Central memory CD4-positive, alpha-beta T cell (primary cell): ENCODE data around the gene MYMX.

Source experiments
- DNase-seq: peaks from one replicate; pipeline ENCODE4 v3.0.0; 2022

MYMX gene

DNA sequence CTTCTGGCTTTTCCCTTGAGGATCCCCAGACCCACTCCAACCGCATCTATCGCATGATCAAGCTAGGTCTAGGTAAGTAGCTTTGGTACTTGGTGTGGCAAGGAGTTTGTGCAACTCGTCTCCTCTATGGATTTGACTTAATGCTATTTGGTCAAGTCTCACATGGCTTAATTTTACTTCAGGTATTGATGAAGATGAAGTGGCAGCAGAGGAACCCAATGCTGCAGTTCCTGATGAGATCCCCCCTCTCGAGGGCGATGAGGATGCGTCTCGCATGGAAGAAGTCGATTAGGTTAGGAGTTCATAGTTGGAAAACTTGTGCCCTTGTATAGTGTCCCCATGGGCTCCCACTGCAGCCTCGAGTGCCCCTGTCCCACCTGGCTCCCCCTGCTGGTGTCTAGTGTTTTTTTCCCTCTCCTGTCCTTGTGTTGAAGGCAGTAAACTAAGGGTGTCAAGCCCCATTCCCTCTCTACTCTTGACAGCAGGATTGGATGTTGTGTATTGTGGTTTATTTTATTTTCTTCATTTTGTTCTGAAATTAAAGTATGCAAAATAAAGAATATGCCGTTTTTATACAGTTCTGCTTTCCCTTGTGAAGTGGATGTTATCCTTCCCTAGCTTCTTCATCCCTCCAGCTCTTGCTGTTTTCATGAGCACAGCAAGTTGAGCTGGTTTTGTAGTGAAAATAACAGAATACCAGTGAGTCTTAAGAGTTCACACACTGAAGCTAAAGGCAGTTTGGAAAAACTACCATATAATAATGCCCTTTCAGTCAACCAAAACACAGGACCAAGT is 36.8 kb downstream of the MYMX start:
- DNase-seq, result peak; percentile 53

DNA sequence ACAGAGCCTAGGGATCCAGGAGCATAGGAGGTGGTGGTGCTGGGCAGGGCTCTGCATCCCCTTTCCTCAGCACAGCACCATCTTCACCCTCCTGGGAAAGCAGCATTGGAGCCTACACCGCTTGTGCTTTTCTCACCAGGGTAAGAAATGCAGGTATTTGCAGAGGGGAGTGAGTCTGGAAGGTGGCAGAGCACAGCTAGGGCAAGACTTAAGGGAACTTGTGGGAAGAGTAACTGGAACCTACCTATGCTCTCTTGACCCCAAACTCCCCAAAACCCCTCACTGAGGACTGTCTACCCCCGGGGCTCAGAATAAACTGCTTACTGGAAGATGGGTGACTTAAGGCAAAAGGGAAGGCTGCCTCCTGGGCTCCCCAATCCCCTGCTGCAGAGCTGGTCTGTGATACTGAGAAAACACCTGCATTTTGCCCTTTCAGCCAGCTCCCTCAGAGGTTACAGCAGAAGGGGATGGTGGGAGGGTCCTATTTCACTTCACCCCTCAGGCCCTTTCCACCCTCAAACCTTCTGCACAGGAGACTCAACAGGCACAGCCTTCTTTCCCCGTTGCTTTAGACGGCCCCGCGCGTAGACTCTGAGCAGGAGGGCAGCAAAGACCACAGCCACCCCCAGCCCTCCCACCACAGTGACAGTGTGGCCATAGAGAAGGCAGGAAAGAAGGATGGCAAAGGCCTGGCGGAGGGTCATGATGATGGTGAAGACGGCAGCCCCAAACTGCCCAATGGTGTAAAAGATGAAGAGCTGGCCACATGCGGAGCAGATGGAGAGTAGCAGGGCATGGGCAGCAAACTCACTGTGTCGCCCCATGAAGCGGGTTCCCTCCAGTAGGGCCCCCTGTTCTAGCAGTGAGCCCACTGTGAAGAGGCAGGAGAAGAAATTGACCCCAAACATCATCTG is 37.7 kb downstream of the MYMX start:
- no peak for DNase-seq

DNA sequence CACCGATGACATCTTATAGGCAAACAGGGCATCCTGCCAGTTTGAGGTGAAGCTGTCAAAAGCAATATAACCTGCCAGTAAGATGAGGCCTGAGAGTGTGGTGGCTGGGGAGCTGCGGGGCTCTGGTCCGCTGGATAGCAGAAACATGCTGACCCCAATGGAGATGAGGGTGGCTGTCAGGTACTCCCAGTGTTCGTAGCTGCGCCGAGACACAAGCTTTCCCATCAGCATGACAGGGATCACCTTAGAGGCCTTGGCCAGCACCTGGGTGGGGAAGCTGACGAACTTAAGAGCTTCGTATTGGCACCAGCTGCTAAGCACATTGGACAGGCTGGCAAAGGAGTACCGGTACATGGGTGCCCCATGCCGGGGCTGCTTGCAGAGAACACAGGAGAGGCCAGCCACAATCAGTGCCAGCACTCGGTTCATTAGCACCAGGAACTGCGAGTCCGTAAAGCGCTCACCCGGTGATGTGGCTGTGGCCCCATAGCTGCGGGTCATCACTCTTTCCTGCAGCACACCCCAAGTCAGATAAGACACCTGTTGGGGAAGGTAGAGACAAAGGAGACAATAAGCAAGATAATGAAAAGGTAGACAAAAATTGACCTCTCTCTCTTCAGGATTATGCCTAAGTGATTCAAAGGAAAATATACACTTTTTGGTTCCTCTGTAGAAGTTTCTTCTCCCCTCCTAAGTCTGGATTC is 38.5 kb downstream of the MYMX start:
- DNase-seq, result peak; percentile 15

DNA sequence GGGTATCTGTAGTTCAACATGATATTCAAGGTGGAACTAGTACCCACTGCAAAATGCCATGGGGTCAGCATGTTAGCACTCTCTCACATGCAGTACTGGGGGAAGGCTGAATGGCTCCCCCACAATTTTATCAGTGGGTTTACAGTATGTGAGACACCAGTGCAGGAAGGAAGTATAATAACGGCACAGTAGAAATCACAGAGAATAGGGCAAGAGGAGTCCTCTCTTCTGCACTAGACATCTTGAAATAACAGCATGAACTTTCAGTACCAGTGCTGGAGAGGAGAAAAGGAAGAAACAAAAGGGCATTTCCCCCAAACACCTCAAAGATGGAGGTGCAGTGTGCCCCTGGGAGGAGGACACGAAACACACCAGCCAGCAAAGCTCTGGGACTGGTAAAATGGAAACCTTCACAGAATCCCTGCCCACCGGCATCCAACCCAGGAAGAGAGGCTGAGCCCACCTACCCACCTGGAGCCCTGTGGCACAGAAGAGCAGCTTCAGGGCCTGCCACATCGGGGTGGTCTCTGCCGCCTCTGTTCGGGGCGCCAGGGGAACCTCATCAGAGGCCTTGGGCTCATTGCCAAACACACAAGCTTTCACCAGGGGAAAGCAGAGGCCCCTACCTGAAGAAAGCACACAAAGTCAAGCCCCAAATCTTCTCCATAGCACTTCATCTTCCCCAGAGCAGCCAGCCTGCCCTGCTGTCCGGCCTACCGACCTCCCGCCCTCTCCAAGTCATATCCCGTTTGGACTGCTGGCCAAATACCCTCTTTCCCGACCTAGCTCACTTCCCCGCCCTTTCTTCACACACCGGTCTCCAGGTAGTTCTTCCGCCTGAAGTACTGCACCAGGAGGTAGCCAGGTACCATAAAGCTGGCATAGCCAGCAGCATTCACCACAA is 39.4 kb downstream of the MYMX start:
- DNase-seq, result peak; percentile 28

DNA sequence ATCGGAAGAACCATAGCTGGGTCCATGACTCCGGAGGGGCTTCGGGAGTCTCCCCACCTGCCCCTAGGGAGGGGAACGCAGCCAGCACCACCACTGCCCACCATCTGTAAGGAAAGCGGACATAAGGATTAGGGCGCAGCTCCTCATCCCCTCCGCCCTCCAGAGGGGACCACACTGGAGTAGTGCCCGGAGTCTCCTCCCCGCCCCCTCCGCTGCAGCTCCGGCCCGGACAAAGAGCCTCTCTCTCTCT is 40.0 kb downstream of the MYMX start:
- DNase-seq, result peak; percentile 19

DNA sequence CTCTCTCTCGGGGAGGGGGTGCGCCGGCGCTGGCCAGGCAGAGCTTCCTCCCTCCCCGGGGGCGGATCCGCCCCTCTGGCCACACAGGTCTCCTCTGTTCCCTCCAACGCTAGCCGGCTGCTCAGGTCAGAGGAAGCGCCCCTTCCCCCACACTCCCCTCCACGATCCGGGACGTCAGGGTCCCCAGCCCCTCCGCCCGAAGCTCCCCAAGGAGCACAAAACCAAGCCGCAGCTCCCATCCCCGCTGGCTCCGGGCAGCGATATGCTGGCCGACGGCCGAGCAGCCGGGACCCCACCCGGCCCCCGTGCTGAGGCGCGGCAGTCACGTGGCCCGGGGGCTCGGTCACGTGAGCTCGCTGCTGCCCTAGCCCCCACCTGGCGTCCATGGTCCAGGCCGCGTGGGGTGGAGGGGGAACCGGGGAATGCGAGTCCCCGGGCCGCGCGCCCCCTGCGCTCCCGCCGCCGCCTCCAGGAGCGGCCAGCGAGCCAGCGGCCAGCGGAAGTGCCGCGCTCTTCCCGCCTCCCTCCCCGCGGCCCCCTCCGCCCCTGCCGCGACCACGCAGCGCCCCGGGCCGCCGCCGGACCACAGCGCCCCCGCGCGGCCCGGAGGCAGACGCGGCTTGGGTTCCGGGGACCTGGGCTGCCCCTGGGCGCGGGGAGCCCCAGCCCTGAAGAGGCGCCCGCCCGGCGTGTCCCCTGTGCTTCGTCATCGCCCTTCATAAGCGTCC is 40.5 kb downstream of the MYMX start, which contains the start of gene SLC35B2:
TSS of gene SLC35B2 (minus strand) at position 504 of the 728 bp plus-strand sequence. CDS start at position 386, 118 bp downstream.
- DNase-seq, result peak; percentile 65

DNA sequence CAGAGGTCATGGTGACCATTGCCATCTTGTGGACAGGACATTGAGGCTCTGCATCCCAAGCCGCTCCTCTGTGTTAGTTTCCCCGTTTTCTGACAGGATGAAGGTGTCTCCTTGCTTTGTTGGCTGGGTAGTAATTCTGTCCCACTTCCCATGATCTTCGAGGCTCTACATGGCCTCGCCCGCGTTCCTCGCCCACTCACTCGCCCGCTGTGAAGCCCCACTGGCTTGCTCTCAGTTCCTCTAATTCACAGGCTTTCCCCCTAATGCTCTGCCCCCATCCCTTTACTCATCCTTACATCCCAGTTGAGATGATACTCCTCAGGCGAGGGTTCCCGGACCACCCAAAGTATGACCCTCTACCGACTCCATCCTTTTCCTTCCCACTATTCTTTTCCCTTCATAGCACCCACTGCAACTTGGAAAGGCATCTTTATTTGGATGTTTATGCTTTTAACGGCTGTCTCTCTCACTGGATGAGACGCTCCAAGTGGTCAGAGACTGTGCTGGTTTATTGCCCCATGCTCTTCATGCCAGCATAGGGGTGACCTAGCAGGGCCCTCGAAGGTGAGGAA is 41.1 kb downstream of the MYMX start:
- DNase-seq, result no peak

DNA sequence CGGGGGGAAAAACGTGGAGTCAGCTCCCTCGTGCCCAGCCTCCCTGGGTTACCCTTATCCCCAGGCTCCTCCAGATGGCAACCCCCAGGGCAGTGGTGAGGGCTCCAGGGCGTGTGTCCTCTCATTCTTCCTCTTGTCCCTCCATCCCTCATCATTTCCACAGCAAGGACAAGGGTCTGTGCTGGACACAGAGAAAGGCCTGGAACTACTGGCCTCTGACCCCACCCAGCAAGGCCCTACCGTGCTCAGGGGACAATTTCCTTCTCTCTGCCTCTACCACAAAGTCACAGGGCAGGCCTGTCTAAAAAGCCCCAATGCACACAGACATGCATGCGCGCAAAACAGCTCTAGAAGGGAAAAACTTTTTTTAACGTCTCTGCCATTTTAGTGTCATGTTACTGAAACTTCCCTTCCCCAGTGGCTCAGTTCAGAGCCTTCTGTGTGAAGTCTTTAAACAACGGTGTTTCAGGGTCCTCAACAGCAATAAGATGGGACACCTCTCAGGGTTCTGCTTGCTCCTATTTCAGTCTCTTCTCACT is 41.7 kb downstream of the MYMX start:
- DNase-seq, result no peak

DNA sequence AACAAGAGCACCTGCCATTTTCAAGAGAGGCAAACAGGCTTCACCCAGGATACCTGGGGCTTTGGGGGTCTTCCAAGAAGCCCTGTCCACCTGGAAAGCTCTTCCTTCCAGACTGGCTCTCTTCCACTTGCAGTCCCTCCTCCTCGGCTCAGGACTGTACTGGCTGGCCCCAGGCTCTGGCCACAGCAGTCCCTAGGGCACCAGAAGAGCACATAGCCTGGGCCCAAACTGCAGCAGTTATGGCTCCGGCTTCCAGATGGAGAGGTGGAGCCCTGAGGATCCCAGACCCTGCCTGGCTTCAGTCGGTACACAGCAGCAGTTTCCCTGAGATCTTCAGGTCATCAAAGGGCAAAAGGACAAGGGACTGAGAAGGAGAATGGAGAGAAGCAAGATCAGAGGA is 42.2 kb downstream of the MYMX start:
- no peak for DNase-seq

DNA sequence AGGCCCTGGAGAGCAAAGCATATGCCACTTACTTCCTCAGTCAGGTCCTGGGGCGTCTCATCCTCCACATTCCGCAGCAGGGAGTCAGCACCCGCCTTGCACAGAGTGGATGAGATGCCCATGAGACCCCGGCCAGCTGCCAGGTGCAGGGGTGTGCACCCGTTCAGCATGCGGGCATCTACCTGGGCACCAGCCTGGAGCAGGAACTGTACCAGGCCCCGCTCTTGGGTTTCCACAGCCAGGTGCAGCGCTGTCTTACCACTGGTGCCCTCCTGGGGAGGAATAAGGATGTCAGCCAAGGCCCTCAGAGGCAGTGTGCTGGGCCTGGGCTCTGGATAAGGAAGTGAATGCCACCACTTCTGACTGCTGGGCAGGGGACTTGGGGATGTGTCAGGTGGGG is 43.3 kb downstream of the MYMX start:
- DNase-seq, result no peak

DNA sequence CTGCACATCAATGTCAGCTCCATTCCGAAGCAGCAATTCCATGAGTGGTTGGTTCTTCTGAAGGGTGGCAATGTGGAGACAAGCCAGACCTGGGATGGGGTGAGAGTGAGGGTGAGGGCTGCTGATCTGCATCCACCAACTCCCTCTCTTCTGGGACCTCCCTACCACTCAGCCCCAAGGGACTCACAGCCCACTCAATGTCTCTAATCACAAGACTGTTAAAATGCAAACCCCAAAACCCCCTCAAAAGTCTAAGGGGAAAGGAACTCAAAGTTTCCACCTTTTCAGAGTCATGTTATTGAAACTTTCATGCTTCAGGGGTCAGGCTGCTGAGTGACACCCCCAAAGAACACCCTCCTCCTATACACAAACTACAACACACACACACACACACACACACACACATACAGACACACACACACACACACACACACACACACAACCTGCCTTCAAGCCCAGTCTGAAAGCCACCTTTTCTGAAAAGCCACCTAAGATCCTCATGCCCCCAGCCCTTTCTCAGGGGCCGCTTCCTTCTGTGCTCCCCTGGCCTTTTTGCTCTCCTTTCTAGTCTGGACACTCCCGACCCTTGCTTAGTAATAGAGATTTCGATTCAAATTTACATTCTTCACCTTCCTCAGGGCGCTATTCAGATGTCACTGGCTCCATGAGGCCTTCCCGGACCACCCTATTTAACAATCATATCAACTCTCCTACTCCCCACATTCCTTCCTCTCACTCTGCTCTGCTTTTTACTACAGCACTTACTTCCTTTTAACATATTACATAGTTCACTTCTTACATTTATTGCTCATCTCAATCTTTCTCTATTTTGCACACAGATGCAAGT is 43.9 kb downstream of the MYMX start:
- DNase-seq, result no peak

DNA sequence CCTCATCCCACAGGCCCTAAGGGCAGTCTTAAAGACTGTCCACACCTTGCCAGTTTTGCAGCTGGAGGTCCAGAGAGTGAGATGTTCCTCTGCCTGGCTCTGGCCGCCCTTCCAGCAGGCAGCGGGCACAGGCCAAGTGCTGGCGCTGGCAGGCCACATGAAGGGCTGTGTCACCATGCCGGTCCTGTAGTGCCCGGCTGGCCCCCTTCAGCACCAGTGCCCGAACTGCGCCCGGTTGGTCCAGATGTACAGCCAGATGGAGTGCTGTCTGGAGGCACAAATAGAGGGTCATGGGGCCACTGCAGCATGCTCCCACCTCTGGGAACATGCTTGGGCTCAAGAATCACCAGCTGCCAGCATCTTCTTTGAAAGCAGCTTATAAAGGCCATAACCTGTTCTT is 44.9 kb downstream of the MYMX start:
- DNase-seq, result no peak

DNA sequence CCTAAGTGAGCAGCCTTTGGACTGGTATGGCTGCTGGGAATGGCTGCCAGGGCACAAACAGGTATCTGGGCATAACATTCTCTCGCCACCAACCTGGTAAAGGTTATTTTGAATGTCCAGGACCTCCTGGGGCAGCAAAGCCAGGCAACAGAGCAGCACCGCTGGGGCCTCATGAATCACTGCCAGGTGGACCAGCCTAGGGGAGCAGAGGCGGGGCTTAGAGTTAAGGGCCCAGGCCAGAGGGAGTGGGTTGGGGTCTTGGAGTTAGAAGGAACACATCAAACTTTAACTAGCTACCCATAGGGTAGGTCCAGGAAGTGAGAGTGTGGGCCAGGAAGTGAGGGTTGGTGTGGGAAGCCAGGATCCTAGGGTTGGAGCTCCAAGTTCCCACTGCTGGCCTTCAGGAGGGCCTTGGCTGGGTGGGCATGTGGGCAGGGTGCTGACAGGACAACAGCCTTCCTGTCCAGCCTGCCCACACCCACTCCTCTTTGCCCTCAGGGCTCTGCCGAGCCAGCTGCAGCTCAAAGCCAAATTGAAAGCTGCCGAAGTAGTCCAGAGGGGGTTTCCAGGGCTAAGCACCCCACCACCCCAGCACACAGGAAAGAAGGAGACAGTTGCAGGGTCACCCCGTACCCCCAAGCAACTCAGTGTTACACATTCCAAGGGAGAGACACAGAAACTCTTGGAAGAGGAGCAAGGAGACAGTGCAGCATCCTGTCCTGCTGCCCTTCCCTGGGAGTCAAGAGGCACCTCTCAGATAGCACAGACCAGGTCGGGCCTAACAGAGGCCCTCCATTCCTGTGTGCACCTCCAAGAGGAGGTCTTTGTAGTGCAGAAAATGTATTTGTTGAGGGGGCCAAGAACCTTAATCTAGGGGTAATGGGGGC is 46.0 kb downstream of the MYMX start:
- DNase-seq, result peak; percentile 9

DNA sequence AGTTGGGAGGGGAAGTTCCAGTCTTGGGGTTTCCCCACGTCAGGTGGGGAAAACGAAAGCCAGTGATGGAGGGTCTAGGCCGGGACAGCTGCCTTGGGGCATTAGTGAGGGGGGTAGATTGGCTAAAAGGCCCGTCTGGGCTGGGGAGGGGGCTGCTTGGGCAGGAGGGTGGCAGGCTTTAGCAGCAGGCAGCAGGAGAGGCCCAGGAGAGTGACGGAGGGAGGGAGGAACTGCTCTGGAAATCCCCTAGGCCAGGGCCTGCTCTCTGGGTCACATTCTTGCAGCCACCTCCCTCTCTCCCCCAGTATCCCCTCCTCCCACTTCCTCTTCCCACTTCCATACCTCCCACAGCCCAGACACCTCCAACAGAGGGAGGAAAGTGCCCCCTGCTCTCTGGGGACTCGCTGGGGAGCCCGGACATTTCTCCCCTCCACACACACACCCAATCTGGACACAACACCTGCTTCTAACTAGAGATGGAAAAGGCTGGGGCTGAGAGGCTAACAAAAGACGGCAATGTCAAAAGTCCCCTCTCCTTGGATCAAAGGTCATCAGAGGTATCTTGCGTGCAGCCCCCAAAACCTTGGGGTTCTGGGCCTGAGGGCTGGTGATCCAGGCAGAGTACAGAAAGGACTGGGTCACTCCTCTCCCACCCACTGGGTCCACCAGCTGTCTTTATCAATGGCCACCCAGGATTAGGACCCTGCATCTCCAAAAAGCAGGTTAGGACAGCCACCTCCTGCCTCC is 46.8 kb downstream of the MYMX start:
- peak; percentile 43 for DNase-seq

DNA sequence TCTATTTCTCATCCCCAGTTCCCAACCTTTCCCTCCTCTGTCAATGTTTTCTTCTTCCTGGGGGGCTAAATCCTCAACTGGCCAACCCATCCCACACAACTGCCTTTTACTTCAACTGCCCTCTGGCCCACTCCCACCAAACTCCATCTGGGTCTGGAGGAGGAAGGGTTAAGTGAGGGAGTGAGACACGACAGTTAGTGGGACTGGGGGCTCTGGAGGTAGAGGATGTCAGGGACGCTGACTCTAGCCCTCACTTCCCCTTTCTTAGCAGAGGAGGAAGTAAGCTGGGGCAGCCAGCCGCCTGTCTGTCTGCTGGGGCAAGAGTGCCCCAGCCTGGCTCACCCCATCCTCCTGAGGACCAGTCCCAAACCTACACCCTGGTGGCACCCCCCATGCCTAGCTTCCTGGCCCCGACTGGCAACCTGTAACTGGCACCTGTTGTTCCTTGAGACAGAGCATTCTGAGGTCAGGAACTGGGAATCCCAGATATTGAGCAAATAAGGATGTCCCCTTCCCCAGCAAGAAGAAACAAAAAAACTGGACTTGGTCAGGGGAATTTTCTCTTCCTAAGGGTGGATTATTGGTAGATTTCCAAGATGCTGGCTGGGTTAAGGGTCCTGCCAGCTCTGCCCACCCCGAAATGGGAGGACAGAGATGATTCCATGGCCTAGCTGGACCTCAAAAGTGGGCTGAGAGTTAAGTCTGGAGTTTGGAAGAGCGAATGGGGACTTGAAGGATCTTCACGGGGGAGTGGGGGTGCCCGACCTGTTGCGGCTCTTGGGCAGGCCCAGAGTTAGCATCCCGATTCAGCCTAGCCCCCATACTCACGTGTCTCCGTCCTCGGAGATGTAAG is 47.7 kb downstream of the MYMX start:
- peak; percentile 31 for DNase-seq

DNA sequence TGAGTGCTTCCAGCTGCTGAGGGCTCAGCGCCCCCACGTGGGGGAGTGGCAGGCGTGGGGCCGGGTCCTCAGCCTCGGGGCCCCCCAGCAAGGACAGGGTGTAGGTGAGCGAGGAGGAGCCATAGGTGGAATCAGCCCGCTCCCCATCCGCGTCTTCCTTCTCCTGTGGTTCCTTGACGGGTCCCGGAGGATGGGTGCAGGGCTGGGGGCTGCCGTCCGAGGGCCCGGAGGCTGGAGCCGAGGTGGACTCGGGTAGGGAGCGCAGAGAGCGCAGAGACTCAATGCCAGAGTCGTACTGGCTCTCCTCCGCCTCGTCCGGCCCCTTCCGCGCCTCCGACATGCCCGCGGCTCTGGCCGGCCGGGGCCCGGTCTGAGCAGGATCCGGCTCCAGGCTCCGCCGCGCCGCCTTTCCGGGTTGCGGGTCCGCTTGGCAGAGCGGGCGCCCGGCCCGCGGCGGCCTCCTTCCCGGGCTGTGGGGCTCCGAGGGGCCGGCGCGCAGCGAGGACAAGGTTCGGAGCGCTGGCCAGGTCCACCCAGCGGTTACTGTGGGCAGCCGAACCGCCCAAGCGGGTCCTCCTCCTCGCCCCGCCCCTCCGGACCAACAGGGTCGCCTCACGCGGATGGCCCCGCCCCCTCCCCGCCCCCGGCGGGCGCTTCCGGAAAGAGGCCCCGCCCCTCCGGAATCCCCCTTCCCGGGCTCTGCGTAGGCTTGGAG is 48.4 kb downstream of the MYMX start, which contains the start of gene NFKBIE:
TSS of gene NFKBIE (minus strand) at position 545 of the 715 bp plus-strand sequence. CDS start at position 340, 205 bp downstream.
- peak; percentile 94 for DNase-seq
